Measurements from ENCODE around the gene VPS26A. TPM values are rescaled to one million over a fixed set of nuclear protein-coding genes. Genes with fewer than 3 reads are reported as not detected.
A peak's percentile ranks its signal among the peaks of the same experiment; 100 is the strongest.

Gene VPS26A
- 10 to 100 TPM; 32.8 to 33.0 TPM for total RNA-seq
- 23.7 TPM for polyA plus RNA-seq (2013, experiment 1 of 2)
- 24.6 TPM for polyA plus RNA-seq (2013, experiment 2 of 2)
- 16.0 to 73.4 (median 32.1) reads per million in 172 experiments for total RNA-seq

DNA sequence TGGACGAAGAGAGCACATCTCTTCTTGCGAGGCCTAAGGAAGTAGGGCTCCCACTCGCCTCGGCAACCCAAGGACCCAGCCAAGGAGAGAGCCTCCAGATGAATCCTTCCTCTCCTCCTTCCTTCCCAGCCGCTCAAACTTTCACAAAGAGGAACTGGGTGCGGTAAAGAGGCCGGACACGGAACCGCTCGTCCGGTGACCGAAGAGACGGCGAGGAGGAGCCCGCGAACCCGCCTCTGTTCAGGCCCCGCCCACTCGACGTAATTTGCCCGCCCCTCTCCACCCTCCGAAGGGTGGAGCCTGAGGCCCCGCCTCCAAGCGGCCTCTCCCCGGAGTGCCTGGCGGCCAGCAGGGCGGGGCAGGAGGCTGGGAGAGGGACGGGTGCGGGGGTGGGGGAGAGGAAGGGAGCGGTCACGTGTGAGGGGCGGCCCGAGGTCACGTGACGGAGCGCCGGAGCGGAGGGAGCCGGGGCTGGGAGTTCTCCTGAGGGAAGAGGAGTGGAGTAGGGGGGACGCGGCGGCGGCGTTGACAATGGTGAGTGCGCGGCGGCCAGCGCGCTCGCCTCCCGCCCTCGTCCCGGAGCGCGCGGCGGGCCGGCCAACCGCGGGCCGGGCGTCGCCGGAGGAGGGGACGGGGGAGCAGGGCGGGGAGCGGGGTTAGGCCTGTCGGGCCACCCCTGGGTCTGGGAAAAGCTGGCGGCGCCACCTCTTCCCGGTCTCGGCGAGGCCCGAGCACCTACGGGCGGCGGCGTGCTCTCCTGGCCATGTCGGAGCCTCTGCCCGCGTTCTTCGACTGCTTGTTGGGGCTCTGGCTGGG, at the start of gene VPS26A:
Gene VPS26A, plus strand, starts transcription at position 432 of the 816 bp plus-strand sequence. Its CDS starts 100 bp downstream, at position 532.
- peak; percentile 94 for ATAC-seq (ENCODE audit: poor library complexity)
- Histone ChIP-seq H3K36me3 (ENCODE audit: insufficient read depth, low read length) (no peaks in the 10 kb centered on the region), H3K27ac (ENCODE audit: low read depth in 1 of 2, low read length in 2 of 2) (peak within 1 kb of the TSS; percentile 92 to 95), H3K4me3 (ENCODE audit: low read length) (peak within 1 kb of the TSS; percentile 90), H3K4me1 (ENCODE audit: insufficient read depth, low read length) (peaks cover 35% of the 10 kb centered on the region), H3K27me3 (ENCODE audit: control insufficient read depth in 1 of 2, insufficient read depth in 2 of 2, low read length in 2 of 2) (no peaks in the 10 kb centered on the region), H3K9me3 (ENCODE audit: control insufficient read depth in 1 of 2, insufficient read depth in 1 of 2, low read length in 2 of 2) (no peaks in the 10 kb centered on the region)
- Mint-ChIP-seq H3K4me3 (peak within 1 kb of the TSS; percentile 97), H3K9me3 (no peaks in the 10 kb centered on the region), H3K36me3 (ENCODE audit: low read depth) (peaks cover 16% of the 10 kb centered on the region), H3K27me3 (no peaks in the 10 kb centered on the region), H3K27ac (peak within 1 kb of the TSS; percentile 98), H3K4me1 (ENCODE audit: low read depth) (peaks cover 27% of the 10 kb centered on the region)
- POLR2A ChIA-PET = interaction anchor here (1.0 to 1.5 kb wide), 4 partner anchors 32 to 224 kb away, joined by 3 to 9 read pairs (median 4); partner anchors contain the start of gene DDX21
- CTCF ChIA-PET = interaction anchor here (0.7 to 3.8 kb wide), 7 partner anchors 14 to 168 kb away, joined by 4 to 20 read pairs (median 4); partner anchors contain the start of genes DDX21 and KIFBP
- TF ChIP-seq, protein P1, sequence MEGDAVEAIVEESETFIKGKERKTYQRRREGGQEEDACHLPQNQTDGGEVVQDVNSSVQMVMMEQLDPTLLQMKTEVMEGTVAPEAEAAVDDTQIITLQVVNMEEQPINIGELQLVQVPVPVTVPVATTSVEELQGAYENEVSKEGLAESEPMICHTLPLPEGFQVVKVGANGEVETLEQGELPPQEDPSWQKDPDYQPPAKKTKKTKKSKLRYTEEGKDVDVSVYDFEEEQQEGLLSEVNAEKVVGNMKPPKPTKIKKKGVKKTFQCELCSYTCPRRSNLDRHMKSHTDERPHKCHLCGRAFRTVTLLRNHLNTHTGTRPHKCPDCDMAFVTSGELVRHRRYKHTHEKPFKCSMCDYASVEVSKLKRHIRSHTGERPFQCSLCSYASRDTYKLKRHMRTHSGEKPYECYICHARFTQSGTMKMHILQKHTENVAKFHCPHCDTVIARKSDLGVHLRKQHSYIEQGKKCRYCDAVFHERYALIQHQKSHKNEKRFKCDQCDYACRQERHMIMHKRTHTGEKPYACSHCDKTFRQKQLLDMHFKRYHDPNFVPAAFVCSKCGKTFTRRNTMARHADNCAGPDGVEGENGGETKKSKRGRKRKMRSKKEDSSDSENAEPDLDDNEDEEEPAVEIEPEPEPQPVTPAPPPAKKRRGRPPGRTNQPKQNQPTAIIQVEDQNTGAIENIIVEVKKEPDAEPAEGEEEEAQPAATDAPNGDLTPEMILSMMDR (IDR thresholded peaks at IDR 0.05) = peak; percentile 48
- peak; percentile 97 to 99 (median 98) for DNase-seq
- intact Hi-C loops (cut with DNase I, micrococcal nuclease) = loop anchor here (1.0 to 5.0 kb wide), 9 partner anchors 30 to 222 kb away; partner anchors contain the start of genes SUPV3L1 (in 2 of the 2), DDX21 (in 1 of the 2) and DDX50 (in 1 of the 2)

DNA sequence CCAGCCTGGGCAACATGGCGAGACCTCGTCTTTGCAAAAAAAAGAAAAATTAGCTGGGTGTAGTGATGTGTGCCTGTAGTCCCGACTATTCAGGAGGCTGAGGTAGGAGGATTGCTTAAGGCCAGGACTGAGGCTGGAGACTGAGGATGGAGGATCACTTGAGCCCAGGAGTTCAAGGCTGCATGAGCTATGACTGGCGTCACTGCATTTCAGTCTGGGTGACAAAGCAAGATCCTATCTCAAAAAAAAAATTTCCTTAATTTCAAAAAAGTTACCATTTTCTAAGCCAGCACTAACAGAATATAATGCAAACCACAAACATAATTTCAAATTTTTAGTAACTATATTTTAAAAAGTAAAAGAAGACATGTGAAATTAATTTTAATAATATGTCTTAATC, 49.4 kb upstream of the VPS26A start:
- CTCF ChIA-PET = interaction anchor here (1.2 kb wide), 1 partner anchor 70 kb away, joined by 3 read pairs; no protein-coding TSS in a partner anchor
- no peak overlapping the region for H3K27ac Mint-ChIP-seq

DNA sequence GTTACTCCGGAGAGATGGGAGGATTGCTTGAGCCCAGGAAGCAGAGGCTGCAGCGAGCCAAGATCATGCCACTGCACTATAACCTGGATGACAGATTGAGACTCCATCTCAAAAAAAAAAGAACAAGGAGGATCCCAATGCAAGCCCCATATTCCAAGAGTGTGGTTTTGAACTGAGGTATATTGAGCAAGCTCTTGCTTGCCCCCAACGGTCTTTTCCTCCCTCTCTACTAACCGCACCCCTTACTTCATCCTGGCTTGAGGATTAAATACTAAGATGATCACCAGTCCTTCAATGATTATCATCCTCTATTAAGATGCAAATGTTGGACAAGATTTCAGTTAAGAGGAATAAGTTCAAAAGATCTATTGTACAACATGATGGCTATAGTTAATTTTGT, 48.5 kb upstream of the VPS26A start:
- Histone ChIP-seq H3K9me3 (ENCODE audit: control insufficient read depth in 1 of 2, insufficient read depth in 1 of 2, low read length in 2 of 2) (no peaks in the 10 kb centered on the region), H3K27me3 (ENCODE audit: control insufficient read depth in 1 of 2, insufficient read depth in 2 of 2, low read length in 2 of 2) (no peaks in the 10 kb centered on the region), H3K27ac (ENCODE audit: low read depth in 1 of 2, low read length in 2 of 2) (no peak overlapping the region), H3K36me3 (ENCODE audit: insufficient read depth, low read length) (no peaks in the 10 kb centered on the region), H3K4me3 (ENCODE audit: low read length) (no peak overlapping the region), H3K4me1 (ENCODE audit: insufficient read depth, low read length) (peaks cover 7% of the 10 kb centered on the region)
- H3K36me3 Mint-ChIP-seq (ENCODE audit: low read depth) = no peaks in the 10 kb centered on the region
- H3K4me1 Mint-ChIP-seq (ENCODE audit: low read depth) = peaks cover 5% of the 10 kb centered on the region
- no peaks in the 10 kb centered on the region for H3K27me3 Mint-ChIP-seq
- TF ChIP-seq, protein P1 (IDR thresholded peaks at IDR 0.05) = no peak
- intact Hi-C loops (cut with DNase I, micrococcal nuclease) = no loop called here
- H3K27ac Mint-ChIP-seq = no peak overlapping the region
- POLR2A ChIA-PET = no interaction called here
- H3K4me3 Mint-ChIP-seq = no peak overlapping the region
- H3K9me3 Mint-ChIP-seq = no peaks in the 10 kb centered on the region
- CTCF ChIA-PET = interaction anchor here (1.2 to 1.5 kb wide), 2 partner anchors 27 to 71 kb away, joined by 3 read pairs; no protein-coding TSS in a partner anchor
- DNase-seq = no peak
- ATAC-seq (ENCODE audit: poor library complexity) = no peak

More for the DNA sequence above, 49.4 kb upstream of the VPS26A start:
- DNase-seq = no peak
- intact Hi-C loops (cut with DNase I, micrococcal nuclease) = no loop called here
- TF ChIP-seq, protein P1 (IDR thresholded peaks at IDR 0.05) = no peak
- Histone ChIP-seq H3K27me3 (ENCODE audit: control insufficient read depth in 1 of 2, insufficient read depth in 2 of 2, low read length in 2 of 2) (no peaks in the 10 kb centered on the region), H3K9me3 (ENCODE audit: control insufficient read depth in 1 of 2, insufficient read depth in 1 of 2, low read length in 2 of 2) (no peaks in the 10 kb centered on the region), H3K4me1 (ENCODE audit: insufficient read depth, low read length) (peaks cover 7% of the 10 kb centered on the region), H3K4me3 (ENCODE audit: low read length) (no peak overlapping the region), H3K36me3 (ENCODE audit: insufficient read depth, low read length) (no peaks in the 10 kb centered on the region), H3K27ac (ENCODE audit: low read depth in 1 of 2, low read length in 2 of 2) (no peak overlapping the region)
- Mint-ChIP-seq H3K4me1 (ENCODE audit: low read depth) (peaks cover 5% of the 10 kb centered on the region), H3K4me3 (no peak overlapping the region), H3K36me3 (ENCODE audit: low read depth) (no peaks in the 10 kb centered on the region), H3K9me3 (no peaks in the 10 kb centered on the region), H3K27me3 (no peaks in the 10 kb centered on the region)
- ATAC-seq (ENCODE audit: poor library complexity) = no peak
- POLR2A ChIA-PET = no interaction called here
